Muscle layer of colon (tissue), 2 donors: ENCODE results near the gene ANAPC4.

ENCODE experiments used
- H3K27ac ChIP-seq: one replicate; pipeline ENCODE4 v1.7.0; 2013; ENCODE audit warnings: low read depth, mild to moderate bottlenecking, low read length, moderate library complexity
- H3K27me3 ChIP-seq, 2 donors: one replicate each; pipeline ENCODE4 v1.7.0; 2013; ENCODE audit warnings: low read length in 2 of 2, mild to moderate bottlenecking in 2 of 2; ENCODE audit not compliant: insufficient read depth in 2 of 2, control insufficient read depth in 1 of 2
- H3K36me3 ChIP-seq: one replicate; pipeline ENCODE4 v1.7.0; 2013; ENCODE audit warnings: mild to moderate bottlenecking, low read length; ENCODE audit not compliant: insufficient read depth
- H3K4me1 ChIP-seq: one replicate; pipeline ENCODE4 v1.7.0; 2013; ENCODE audit warnings: mild to moderate bottlenecking, low read length; ENCODE audit not compliant: insufficient read depth
- H3K4me3 ChIP-seq, 2 donors: one replicate each; pipeline ENCODE4 v1.7.0; 2013; ENCODE audit warnings: low read length in 2 of 2, low read depth in 1 of 2, mild to moderate bottlenecking in 1 of 2, moderate library complexity in 1 of 2
- H3K9ac ChIP-seq: one replicate; pipeline ENCODE4 v1.7.0; 2013; ENCODE audit warnings: low read length
- H3K9me3 ChIP-seq: one replicate; pipeline ENCODE4 v1.7.0; 2013; ENCODE audit warnings: mild to moderate bottlenecking, low read length
- donor health status: abdominal sarcoma.
- donor health status: Adenocarcinoma of cecum.

The ANAPC4 gene

GRCh38 chr4:25457053-25457715 is 80.1 kb downstream of the ANAPC4 start:
- H3K4me1 ChIP-seq, result no peaks in the 10 kb centered on the region
- H3K27me3 ChIP-seq, result no peaks in the 10 kb centered on the region
- no peak overlapping the region for H3K9ac ChIP-seq
- no peaks in the 10 kb centered on the region for H3K36me3 ChIP-seq
- H3K9me3 ChIP-seq, result no peaks in the 10 kb centered on the region
- no peak overlapping the region for H3K27ac ChIP-seq
- H3K4me3 ChIP-seq, result no peak overlapping the region

- Histone ChIP-seq H3K27me3 (no peaks in the 10 kb centered on the region), H3K9ac (no peak overlapping the region), H3K27ac (no peak overlapping the region), H3K4me3 (no peak overlapping the region), H3K9me3 (no peaks in the 10 kb centered on the region), H3K4me1 (no peaks in the 10 kb centered on the region), H3K36me3 (no peaks in the 10 kb centered on the region)
These were observed 90.1 kb downstream of the ANAPC4 start for GRCh38 chr4:25466966-25467697.

- no peaks in the 10 kb centered on the region for H3K27me3 ChIP-seq
- H3K4me3 ChIP-seq, result no peak overlapping the region
- no peak overlapping the region for H3K9ac ChIP-seq
These were observed 90.8 kb downstream of the ANAPC4 start for GRCh38 chr4:25467843-25468242.

More at GRCh38 chr4:25467843-25468242, 90.8 kb downstream of the ANAPC4 start:
- no peaks in the 10 kb centered on the region for H3K36me3 ChIP-seq
- no peak overlapping the region for H3K27ac ChIP-seq
- H3K4me1 ChIP-seq, result no peaks in the 10 kb centered on the region
- H3K9me3 ChIP-seq, result no peaks in the 10 kb centered on the region
